ENCODE data around the gene FLCN.

Gene FLCN

GRCh38 chr17:17180741-17181525 is 56.0 kb downstream of the FLCN start:
- no peak overlapping the region for H3K4me3 ChIP-seq (ENCODE audit: low read depth, low read length)
- no peak for DNase-seq (ENCODE audit: low read depth)
- TF ChIP-seq MAX (IDR thresholded peaks at IDR 0.05; ENCODE audit: low read depth, low read length), result no peak
- TF ChIP-seq POLR2A (IDR thresholded peaks at IDR 0.05; ENCODE audit: extremely low read depth, insufficient read length), result no peak
- TF ChIP-seq MYC (IDR thresholded peaks at IDR 0.05; ENCODE audit: low read depth, low read length), result no peak
- no peak for TF ChIP-seq CTCF (IDR thresholded peaks at IDR 0.05; ENCODE audit: low read depth, low read length)

- TF ChIP-seq MYC (IDR thresholded peaks at IDR 0.05; ENCODE audit: low read depth, low read length) (no peak), POLR2A (IDR thresholded peaks at IDR 0.05; ENCODE audit: extremely low read depth, insufficient read length) (no peak), MAX (IDR thresholded peaks at IDR 0.05; ENCODE audit: low read depth, low read length) (no peak), CTCF (IDR thresholded peaks at IDR 0.05; ENCODE audit: low read depth, low read length) (no peak)
- H3K4me3 ChIP-seq (ENCODE audit: low read depth, low read length), result no peak overlapping the region
- no peak for DNase-seq (ENCODE audit: low read depth)
These were observed 56.8 kb downstream of the FLCN start for GRCh38 chr17:17180141-17180603.

GRCh38 chr17:17179371-17179827 is 57.6 kb downstream of the FLCN start:
- DNase-seq (ENCODE audit: low read depth), result no peak
- no peak for TF ChIP-seq POLR2A (IDR thresholded peaks at IDR 0.05; ENCODE audit: extremely low read depth, insufficient read length)
- TF ChIP-seq MAX (IDR thresholded peaks at IDR 0.05; ENCODE audit: low read depth, low read length), result no peak
- no peak for TF ChIP-seq CTCF (IDR thresholded peaks at IDR 0.05; ENCODE audit: low read depth, low read length)
- no peak for TF ChIP-seq MYC (IDR thresholded peaks at IDR 0.05; ENCODE audit: low read depth, low read length)
- no peak overlapping the region for H3K4me3 ChIP-seq (ENCODE audit: low read depth, low read length)

- TF ChIP-seq MAX (IDR thresholded peaks at IDR 0.05; ENCODE audit: low read depth, low read length) (no peak), CTCF (IDR thresholded peaks at IDR 0.05; ENCODE audit: low read depth, low read length) (no peak), POLR2A (IDR thresholded peaks at IDR 0.05; ENCODE audit: extremely low read depth, insufficient read length) (no peak), MYC (IDR thresholded peaks at IDR 0.05; ENCODE audit: low read depth, low read length) (no peak)
- H3K4me3 ChIP-seq (ENCODE audit: low read depth, low read length), result no peak overlapping the region
- DNase-seq (ENCODE audit: low read depth), result no peak
These were observed 59.8 kb downstream of the FLCN start for GRCh38 chr17:17177176-17177575.

- DNase-seq (ENCODE audit: low read depth), result no peak
- TF ChIP-seq MYC (IDR thresholded peaks at IDR 0.05; ENCODE audit: low read depth, low read length) (no peak), POLR2A (IDR thresholded peaks at IDR 0.05; ENCODE audit: extremely low read depth, insufficient read length) (no peak), CTCF (IDR thresholded peaks at IDR 0.05; ENCODE audit: low read depth, low read length) (no peak), MAX (IDR thresholded peaks at IDR 0.05; ENCODE audit: low read depth, low read length) (no peak)
- no peak overlapping the region for H3K4me3 ChIP-seq (ENCODE audit: low read depth, low read length)
These were observed 60.6 kb downstream of the FLCN start for GRCh38 chr17:17176341-17176740.

Data from NB4 (cell line).